ENCODE results near the gene ALDOA. TPM values are rescaled to one million over a fixed set of nuclear protein-coding genes. Genes with fewer than 3 reads are reported as not detected.

Gene ALDOA
- total and polyA plus RNA-seq, 9 of the 15 experiments (the other 6 are each of a cell fraction or from before 2014, with no cell fraction given), result 311 to 2,224 (median 1,293) TPM

- TF ChIP-seq TFAM (CRISPR knock-in tag; conservative IDR thresholded peaks at IDR 0.05) (no peak), U2AF2 (optimal IDR thresholded peaks at IDR 0.05; ENCODE audit: low read depth, low read length) (no peak), HMG20A (CRISPR knock-in tag; conservative IDR thresholded peaks at IDR 0.05) (no peak), NELFE (IDR thresholded peaks at IDR 0.05; ENCODE audit: insufficient read depth, insufficient read length) (no peak), ZNF239 (CRISPR knock-in tag; IDR thresholded peaks at IDR 0.05) (no peak), CREB5 (CRISPR knock-in tag; IDR thresholded peaks at IDR 0.05) (no peak), ELF4 (CRISPR knock-in tag; IDR thresholded peaks at IDR 0.05) (no peak), MEIS2 (IDR thresholded peaks at IDR 0.05; ENCODE audit: partially characterized antibody) (peak; percentile 64), DPF2 (IDR thresholded peaks at IDR 0.05) (no peak), POLR2AphosphoS2 (IDR thresholded peaks at IDR 0.05; ENCODE audit: low read length) (no peak), TRIM28 (IDR thresholded peaks at IDR 0.05) (0 out of 2 replicates have a peak, but pooled peaks have one; percentile 31), SMC3 (conservative IDR thresholded peaks at IDR 0.05; ENCODE audit: insufficient read depth, low read depth, low read length) (0 out of 2 replicates have a peak, but pooled peaks have one; percentile 23), ZC3H4 (CRISPR knock-in tag; IDR thresholded peaks at IDR 0.05; ENCODE audit: borderline replicate concordance) (no peak), PHF20 (IDR thresholded peaks at IDR 0.05; ENCODE audit: partially characterized antibody) (peak; percentile 59), RBFOX2 (IDR thresholded peaks at IDR 0.05; ENCODE audit: low read depth, low read length) (peak; percentile 86), TGIF2 (CRISPR knock-in tag; IDR thresholded peaks at IDR 0.05) (no peak), EP300 (IDR thresholded peaks at IDR 0.05; ENCODE audit: low read length) (peak; percentile 80), ZSCAN29 (IDR thresholded peaks at IDR 0.05) (no peak), ZNF311 (CRISPR knock-in tag; IDR thresholded peaks at IDR 0.05) (no peak), ZNF23 (CRISPR knock-in tag; IDR thresholded peaks at IDR 0.05) (no peak)
- TF ChIP-seq, protein P1, sequence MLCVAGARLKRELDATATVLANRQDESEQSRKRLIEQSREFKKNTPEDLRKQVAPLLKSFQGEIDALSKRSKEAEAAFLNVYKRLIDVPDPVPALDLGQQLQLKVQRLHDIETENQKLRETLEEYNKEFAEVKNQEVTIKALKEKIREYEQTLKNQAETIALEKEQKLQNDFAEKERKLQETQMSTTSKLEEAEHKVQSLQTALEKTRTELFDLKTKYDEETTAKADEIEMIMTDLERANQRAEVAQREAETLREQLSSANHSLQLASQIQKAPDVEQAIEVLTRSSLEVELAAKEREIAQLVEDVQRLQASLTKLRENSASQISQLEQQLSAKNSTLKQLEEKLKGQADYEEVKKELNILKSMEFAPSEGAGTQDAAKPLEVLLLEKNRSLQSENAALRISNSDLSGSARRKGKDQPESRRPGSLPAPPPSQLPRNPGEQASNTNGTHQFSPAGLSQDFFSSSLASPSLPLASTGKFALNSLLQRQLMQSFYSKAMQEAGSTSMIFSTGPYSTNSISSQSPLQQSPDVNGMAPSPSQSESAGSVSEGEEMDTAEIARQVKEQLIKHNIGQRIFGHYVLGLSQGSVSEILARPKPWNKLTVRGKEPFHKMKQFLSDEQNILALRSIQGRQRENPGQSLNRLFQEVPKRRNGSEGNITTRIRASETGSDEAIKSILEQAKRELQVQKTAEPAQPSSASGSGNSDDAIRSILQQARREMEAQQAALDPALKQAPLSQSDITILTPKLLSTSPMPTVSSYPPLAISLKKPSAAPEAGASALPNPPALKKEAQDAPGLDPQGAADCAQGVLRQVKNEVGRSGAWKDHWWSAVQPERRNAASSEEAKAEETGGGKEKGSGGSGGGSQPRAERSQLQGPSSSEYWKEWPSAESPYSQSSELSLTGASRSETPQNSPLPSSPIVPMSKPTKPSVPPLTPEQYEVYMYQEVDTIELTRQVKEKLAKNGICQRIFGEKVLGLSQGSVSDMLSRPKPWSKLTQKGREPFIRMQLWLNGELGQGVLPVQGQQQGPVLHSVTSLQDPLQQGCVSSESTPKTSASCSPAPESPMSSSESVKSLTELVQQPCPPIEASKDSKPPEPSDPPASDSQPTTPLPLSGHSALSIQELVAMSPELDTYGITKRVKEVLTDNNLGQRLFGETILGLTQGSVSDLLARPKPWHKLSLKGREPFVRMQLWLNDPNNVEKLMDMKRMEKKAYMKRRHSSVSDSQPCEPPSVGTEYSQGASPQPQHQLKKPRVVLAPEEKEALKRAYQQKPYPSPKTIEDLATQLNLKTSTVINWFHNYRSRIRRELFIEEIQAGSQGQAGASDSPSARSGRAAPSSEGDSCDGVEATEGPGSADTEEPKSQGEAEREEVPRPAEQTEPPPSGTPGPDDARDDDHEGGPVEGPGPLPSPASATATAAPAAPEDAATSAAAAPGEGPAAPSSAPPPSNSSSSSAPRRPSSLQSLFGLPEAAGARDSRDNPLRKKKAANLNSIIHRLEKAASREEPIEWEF (CRISPR knock-in tag; IDR thresholded peaks at IDR 0.05), result no peak
- TF ChIP-seq, protein P2, sequence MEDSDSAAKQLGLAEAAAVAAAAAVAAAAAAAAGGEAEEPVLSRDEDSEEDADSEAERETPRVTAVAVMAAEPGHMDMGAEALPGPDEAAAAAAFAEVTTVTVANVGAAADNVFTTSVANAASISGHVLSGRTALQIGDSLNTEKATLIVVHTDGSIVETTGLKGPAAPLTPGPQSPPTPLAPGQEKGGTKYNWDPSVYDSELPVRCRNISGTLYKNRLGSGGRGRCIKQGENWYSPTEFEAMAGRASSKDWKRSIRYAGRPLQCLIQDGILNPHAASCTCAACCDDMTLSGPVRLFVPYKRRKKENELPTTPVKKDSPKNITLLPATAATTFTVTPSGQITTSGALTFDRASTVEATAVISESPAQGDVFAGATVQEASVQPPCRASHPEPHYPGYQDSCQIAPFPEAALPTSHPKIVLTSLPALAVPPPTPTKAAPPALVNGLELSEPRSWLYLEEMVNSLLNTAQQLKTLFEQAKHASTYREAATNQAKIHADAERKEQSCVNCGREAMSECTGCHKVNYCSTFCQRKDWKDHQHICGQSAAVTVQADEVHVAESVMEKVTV (CRISPR knock-in tag; IDR thresholded peaks at IDR 0.05), result no peak
These were observed 12.7 kb upstream of the ALDOA start (continued) for GRCh38 chr16:30052671-30053372.

Measured in K562 (cell line).